Measurements from ENCODE around the gene PREX1.

DNA sequence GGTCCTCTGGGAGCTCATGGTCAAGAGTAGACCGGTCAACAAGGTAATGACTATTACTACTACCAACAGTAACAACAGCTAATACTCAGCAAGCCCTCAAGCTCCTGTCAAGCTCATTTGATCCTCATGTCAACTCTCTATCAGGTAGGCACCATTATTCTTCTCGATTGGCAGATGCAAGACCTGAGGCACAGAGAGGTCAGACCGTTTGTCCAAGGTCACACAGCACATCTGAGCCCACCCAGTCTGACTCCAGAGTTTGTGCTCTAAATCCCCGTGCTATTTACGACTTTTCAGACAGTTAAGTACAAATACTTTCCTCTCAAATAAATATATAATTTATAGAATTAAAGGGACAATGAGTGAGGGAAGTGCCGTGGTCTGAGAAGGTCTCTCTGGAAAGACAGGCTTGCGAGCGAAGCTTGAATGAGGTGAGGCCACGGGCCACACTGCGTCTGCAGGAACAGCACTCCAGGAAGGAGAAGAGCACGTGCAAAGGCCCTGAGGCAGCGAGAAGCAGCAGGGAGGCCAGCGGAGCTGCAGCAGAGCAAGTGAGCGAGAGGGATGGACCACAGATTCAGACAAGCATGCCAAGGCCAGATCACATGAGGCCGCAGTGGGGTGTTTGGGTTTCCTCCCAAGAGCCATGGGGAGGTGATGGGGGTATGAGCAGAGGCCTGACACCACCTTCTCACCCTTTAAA lies 117.3 kb downstream of the PREX1 start:
- no peak for TF ChIP-seq POLR2AphosphoS5 (IDR thresholded peaks at IDR 0.05; ENCODE audit: low read depth)
- TF ChIP-seq, protein P1, sequence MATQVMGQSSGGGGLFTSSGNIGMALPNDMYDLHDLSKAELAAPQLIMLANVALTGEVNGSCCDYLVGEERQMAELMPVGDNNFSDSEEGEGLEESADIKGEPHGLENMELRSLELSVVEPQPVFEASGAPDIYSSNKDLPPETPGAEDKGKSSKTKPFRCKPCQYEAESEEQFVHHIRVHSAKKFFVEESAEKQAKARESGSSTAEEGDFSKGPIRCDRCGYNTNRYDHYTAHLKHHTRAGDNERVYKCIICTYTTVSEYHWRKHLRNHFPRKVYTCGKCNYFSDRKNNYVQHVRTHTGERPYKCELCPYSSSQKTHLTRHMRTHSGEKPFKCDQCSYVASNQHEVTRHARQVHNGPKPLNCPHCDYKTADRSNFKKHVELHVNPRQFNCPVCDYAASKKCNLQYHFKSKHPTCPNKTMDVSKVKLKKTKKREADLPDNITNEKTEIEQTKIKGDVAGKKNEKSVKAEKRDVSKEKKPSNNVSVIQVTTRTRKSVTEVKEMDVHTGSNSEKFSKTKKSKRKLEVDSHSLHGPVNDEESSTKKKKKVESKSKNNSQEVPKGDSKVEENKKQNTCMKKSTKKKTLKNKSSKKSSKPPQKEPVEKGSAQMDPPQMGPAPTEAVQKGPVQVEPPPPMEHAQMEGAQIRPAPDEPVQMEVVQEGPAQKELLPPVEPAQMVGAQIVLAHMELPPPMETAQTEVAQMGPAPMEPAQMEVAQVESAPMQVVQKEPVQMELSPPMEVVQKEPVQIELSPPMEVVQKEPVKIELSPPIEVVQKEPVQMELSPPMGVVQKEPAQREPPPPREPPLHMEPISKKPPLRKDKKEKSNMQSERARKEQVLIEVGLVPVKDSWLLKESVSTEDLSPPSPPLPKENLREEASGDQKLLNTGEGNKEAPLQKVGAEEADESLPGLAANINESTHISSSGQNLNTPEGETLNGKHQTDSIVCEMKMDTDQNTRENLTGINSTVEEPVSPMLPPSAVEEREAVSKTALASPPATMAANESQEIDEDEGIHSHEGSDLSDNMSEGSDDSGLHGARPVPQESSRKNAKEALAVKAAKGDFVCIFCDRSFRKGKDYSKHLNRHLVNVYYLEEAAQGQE (IDR thresholded peaks at IDR 0.05; ENCODE audit: insufficient replicate concordance, low read depth): no peak

Data from HL-60 (cell line).